ENCODE data around the gene NARF.
"Not testable (repeated sequence)": the region's sequence is repeated elsewhere in the genome, so short reads cannot be mapped to it uniquely, and the experiment has no call there.

The NARF gene

DNA sequence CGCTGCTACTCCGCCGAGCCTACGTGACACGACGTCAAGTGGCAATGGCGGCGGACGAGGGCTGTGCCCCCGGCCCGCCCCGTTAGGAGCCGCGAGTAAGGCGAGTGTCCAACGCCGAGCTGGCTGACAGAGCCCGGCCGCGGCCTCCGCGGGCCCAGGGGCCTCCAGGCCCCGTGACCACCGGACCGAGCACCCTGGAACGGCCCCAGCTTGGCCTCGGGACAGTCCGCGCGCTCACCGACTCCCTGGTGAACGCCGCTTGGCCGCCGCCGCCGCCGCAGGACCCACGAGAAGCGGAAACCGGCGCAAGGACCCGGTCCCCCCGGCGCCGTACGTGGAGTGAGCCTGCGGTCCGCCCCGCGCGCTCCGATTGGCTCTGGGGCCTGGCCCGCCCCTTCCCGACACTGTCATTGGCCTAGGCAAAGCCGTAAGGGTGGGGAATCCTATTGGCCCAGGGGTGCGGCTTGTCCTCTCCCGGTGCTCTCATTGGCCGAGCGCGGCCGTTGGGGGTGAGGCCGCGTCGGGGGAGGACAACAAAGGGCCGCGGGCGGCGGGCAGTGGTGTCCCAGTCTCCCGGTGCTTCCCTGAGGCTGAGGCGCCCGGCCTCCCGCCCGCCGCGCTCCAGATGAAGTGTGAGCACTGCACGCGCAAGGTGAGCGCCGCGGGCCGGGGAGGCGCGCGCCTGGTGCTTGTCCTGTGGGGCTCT, at the start of gene NARF:
TSS of gene NARF (plus strand) at position 563 of the 706 bp plus-strand sequence. CDS start at position 626, 63 bp downstream.
- DNase-seq (ENCODE audit: low read depth) = peak; percentile 98

DNA sequence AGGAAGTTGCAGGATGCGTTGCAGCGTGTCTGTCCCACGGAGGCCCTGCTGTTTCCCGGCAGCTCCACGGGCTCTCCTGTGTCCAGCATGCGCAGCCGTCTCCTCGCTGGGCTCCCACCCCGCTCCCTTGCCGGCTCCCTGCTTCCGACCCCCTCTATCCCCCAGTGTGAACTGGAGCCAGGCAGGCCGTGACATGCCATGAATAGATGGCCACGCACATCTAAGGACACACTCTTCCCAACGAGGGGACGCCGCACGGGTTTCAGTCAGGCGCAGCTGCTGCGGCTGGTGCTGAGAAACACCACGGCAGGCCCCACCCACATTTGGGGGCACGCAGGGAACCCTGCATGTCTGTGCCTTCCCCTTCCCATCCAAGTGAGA, 49.6 kb upstream of the NARF start:
- no peak for DNase-seq (ENCODE audit: low read depth)

DNA sequence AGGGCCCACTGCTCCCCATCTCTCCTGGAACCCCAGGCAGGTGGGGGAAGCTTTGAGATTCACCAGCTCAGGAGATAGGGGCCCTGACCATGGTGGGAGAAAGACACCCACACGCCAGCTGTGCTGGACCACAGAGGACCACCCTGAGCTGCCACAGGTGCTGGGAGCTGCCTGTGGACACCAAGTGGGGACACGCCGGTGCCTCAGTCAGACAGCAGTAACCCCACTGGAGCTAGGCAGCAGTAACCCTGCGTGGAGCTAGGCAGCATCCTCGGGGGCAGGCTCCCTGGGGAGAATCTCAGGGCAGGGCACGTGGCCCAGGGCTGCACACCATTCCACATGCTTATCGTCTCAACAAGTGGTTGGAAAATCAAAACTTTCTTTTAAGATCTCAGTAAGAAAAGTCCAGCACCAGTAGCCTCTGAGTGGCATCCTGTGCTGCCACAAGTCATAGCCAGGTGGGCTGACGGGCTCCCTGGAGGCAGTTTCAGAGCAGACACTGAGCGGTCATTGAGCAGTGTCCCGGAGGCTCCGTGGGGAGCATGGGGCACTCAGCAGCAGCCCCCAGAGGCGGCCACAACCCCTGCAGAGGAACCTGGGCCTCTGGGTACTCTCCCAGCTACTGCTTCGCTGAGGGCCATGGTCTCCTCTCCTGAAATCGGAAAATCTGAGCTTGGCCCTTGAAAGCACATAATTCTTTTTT, 48.4 kb upstream of the NARF start:
- no peak for DNase-seq (ENCODE audit: low read depth)

DNA sequence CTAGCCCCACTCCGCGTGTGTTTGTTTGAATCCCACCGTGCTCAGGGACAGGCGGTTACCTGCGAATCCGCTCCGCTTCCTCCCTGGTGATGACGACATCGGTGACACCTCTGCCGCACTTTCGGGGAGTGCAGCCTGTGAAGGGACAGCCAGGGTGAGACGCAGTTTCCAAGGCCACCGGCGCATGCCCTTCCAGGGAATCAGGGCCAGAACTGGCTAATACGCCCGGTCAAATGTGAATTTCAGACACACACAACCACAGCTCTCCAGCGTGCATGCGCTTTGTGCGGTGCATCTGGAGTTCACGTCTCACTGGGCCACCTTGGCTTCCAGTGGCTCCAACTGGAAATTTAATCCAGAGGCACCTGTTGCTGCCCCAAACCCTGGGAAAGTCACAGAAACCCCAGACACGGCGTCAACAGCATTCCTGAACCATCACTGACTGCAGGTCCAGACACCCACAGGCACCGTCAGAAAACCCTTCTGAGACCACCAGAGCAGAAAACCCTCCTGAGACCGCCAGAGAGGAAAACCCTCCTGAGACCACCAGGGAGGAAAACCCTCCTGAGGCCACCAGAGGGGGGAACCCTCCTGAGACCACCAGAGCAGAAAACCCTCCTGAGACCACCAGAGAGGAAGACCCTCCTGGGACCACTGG, 47.0 kb upstream of the NARF start:
- no peak for DNase-seq (ENCODE audit: low read depth)

DNA sequence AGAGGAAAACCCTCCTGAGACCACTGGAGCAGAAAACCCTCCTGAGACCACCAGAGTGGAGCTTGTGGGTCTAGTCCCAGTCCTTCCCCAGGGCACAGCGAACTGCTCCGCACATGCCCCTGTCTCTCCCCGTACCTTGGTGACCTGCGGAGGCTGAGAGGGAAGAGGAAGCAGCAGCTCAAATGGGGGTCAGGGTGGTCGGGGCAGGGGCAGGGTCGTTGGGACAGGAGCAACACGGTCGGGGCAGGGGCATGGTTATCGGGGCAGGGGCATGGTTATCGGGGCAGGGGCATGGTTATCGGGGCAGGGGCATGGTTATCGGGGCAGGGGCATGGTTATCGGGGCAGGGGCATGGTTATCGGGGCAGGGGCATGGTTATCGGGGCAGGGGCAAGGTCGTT, 46.5 kb upstream of the NARF start:
- DNase-seq (ENCODE audit: low read depth) = not testable (repeated sequence)

DNA sequence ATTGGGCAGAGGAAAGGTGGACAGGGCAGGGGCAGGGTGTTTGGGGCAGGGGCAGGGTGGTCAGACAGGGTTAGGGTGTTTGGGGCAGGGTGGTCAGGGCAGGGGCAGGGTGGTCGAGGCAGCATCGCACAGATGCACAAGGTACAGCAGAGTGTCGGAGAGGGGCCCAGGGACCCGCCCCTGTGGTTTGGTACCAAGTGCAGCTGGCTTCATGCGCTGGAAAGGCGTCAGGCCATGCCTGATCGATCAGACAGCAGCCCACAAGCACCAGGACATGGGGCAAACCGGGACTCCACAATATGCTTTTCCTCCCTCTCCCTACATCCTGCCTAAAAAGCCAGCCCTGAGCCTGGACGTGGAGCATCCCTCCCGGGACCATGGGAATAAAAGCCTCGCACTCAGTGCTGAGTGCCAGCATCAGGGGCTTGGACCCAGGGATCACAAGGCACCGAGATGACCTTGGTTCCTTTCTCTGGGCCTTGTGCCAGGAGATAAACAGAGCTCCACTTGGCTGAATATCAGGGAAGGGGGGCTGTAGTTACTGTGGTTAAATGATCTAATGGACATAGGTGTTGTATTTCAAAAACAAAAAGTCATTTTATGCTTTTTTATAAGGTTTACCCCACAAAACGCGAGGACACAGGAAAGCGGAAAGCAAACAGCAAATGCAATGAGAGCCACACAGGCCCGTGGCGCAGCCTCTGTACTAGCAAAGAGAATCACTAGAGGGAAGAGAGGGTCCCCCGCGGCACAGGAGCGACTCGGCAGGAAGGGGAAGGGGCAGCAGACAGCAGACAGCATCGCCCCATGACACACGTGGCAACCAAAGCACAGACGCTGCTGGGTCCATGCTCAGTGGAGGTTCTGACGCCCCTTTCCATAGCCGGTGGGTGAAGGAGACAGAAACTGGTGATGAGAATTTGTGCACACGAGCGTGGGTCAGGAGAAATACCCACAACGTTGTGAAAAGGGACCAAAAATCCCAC, 45.7 kb upstream of the NARF start:
- no peak for DNase-seq (ENCODE audit: low read depth)

DNA sequence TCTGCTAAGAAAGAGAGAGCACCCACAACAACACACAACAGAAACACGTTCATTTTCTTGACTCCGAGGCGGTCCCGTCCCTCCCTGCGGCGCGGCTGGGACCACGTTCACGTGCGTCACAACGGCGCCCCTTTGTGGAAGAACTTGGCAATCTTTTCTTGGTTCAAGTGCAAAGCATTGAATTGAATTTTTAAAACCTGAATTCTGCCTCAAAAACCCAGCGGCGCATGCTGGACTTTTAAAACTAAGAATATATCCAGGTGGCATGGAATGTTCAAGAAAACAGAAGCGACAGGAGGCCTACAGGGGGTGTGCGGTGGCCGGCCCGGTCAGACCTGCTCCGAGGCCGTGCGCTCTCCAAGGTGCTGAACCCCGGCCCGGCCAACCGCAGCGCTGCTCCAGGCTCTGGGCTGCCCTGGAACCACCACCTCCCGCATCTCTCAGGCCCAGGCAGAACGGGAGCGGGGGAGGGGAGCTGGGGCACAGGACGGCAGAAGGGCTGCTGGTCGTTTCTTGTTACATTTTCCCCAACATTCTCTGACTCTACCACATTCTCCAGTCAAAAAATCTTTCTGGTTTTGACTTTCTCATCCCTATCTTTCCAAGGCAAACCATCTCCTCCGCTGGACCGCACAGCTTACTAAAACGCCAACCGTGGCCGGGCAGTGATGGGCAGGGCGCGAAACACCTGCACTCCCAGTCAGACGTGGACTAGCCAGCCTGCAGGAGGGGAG, 43.8 kb upstream of the NARF start:
- DNase-seq (ENCODE audit: low read depth) = peak; percentile 40

DNA sequence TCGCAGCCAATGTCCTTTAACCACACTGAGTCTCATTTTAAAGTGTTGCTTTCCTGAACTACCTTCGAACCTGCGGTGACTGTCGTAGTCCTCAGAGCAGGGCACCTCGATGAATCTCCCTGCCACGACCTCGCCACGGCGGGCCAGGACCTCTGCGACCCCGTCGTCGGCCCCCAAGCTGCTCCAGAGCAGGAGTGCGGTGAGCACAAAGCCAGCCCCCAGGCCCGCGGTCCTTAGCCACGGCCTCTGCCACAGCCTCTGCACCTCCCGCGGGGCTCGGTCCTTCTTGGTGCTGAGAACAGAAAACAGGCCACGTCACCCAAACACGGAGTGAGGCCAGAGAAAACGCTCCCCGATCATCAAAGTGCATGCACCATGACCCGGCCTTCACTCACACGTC, 43.2 kb upstream of the NARF start:
- no peak for DNase-seq (ENCODE audit: low read depth)

DNA sequence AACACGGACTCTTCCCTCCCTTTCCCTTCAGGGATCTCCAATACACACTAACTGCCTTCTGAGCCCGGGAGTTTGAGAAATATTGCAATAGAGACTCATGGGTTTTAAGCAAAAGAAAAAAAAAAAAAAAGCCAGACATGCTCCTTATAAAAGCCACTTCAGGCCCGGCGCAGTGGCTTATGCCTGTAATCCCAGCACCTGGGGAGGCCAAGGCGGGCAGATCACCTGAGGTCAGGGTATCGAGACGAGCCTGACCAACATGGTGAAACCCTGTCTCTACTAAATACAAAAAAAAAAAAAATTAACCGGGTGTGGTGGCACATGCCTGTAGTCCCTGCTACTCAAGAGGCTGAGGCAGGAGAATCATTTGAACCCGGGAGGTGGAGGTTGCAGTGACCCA, 42.8 kb upstream of the NARF start:
- DNase-seq (ENCODE audit: low read depth) = no peak

DNA sequence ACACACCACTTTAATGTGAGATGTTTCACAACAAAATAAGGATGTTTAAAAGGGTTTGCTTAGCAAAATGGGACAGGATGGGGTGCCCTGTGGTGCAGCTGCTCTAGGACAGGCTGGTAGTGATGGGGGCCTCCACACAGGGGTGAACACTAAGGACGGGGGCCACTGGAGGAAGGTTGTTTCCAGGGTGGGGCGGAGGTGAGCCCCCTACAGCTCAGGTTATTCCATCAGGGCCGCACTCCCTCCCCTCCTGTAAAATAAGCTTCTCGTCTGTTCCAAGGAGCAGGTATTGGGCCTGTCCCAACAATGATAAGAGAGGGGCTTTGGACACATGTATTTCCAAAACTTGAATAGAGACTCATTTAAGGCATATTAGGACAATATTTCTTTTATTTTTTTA, 42.3 kb upstream of the NARF start:
- DNase-seq (ENCODE audit: low read depth) = no peak

DNA sequence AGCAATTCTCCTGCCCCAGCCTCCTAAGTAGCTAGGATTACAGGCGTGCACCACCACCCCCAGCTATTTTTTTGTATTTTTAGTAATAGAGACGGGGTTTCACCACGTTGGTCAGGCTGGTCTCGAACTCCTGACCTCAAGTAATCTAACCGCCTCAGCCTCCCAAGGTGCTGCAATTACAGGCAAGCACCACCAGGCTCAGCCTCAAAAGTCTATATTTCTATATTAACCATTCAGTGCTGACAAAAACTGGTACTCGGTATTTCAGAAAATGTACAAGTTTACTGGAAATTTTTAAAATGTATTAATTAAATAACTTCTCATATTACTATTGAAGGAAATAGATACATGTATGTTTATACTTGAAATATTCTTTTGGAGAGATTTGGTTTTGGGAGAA, 41.8 kb upstream of the NARF start:
- DNase-seq (ENCODE audit: low read depth) = no peak

DNA sequence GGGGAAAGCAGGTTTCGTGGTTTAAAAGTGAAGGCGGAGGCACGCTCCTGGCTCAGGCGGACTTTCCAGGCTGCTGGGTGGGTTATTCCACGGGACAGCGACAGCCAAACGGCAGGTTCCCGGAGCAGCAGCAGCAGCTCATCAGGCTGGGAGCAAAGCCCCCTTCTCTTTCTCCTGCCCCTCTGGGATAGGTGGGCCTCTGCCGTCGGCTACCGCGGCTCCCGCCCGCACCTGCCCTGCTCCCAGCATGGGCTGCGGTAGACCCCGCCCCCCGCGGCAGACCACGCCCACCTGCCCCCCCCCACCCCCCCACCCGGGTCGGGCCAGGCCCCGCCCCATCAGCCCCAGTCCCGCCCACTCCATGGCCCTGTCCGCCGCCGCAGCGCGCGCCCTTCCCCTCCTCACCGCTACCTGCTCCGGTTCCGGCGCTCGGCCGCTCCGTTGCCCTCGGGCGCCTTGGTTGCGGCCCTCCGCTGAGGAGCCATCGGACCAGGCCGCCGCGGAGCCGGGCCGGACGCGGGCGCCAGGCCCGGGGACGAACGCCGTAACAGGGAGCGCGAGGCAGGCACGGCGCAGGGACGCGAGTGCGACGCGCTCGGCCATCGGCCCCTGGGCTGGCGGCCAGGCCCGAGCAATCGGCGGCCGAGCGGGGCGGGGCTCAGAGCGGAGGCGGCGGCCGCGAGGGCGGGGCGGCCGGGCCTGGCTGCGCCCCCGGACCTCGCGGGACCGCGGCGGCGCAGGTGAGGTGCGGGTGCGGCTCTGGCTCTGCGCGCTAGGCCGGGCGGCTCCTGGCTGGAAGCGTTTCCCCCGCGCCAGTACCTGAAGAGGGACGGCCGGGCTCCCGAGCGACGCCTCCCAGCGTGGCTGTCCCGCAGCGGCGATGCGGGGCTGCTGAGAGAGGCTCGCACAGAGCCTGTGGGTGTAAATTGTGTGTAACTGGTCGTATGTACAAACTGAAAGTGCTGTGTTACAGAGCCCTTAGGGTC, 40.2 kb upstream of the NARF start, which contains the start of the genes HEXD and OGFOD3:
TSS of gene HEXD (plus strand) at position 347 of the 986 bp plus-strand sequence. CDS start 1,453 bp downstream, outside the sequence.
TSS of gene OGFOD3 (minus strand) at position 586 of the 986 bp plus-strand sequence. CDS start at position 485, 101 bp downstream.
- DNase-seq (ENCODE audit: low read depth) = peak; percentile 65

DNA sequence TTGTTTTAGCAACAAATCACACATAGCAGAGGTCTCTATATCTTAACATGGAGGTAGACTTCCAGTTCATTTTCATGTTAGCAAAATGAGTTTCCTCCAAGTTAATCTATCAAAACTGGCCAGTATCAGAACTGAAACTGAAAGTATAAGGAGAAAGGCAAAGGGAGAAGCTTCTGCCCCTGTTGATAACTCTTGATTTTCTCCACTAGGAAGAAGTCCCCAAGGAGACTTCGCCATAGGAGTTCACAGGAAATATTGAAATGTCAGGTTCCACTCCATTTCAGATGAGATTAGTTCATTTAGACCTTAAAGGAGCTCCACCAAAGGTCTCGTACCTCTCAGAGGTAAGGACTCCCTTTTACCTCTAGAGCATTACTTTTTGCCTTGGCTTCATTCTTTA, 39.0 kb upstream of the NARF start:
- no peak for DNase-seq (ENCODE audit: low read depth)

DNA sequence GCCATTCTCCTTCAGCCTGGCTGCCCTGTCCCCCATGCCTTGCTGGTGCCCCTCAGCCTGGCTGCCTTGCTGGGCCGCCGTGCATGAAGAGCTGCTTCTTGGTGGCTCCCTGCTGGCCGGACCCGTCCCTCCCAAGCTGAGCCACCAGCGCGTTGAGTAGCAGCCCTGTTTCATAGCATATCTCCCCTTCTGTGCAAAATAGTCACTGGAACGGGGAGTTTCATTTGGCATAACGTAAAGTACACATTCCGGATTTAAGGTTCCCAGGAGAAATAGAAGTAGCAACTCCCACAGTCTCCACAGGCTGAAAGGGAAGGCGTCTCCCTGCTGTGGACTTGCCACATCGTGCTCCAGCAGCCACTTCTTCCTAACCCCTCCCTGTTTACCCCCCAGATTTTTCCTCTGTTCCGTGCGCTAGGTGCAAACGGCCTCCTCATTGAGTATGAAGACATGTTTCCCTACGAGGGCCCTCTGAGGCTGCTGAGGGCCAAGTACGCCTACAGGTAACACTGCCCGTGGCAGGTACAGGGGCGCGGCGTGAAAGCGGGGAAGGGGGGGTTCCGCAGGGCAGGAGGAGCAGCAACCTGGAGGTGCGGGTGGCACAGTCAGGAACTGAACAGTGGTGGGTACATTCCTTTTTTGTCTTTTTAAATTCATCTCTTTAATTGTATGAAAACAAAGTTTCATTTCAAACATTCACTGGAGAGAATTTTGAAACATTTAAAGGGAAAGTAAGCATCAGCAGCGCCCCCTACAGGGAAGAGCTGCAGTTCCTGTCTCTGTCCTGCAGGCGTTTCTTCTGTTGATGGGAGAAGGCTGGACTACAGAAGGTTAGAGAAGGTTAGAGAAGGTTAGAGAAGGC, 34.3 kb upstream of the NARF start:
- DNase-seq (ENCODE audit: low read depth) = peak; percentile 34

DNA sequence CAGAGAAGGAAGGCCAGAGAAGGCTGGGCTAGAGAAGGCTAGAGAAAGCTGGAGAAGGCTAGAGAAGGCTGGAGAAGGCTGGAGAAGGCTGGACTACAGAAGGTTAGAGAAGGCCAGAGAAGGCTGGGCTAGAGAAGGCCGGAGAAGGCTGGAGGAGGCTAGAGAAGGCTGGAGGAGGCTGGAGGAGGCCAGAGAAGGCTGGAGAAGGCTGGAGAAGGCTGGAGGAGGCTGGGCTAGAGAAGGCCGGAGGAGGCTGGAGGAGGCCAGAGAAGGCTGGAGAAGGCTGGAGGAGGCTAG, 33.7 kb upstream of the NARF start:
- DNase-seq (ENCODE audit: low read depth) = no peak

DNA sequence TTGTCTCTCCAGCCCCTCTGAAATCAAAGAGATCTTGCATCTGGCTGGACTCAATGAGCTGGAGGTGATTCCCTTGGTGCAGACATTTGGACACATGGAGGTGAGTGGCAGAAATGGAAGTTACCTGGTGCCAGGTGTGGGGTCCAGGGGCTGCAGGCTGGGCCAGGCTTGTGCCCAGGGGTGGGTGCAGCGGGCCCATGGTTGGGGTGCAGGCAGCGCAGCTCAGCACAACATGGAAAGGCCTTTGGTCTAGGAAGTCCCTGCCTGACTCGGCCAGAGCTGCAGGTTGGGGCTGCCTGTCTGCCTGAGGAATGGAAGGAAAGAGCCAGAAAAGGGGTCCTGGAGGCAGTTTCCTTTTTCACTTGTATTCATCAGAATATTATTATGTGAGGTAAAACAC, 30.0 kb upstream of the NARF start:
- DNase-seq (ENCODE audit: low read depth) = no peak

DNA sequence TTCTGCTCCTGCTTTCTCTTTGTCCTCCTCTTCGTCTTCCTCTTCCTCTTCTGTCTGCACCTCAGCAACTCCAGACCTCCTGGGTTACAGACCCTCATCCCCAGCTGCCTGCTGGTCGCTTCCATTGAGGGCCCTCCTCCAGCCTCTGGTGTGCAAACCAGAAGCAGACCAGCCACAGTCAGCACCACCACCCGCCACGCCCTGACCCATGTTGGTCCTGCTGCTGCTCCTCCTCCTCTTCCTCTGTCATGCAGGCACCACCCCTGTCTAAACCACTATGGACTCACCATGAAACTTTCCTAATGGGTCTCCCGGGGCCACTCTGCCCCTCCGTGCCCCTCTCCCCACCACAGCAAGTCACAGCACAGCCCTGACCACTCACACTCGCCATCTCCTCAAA, 28.7 kb upstream of the NARF start:
- DNase-seq (ENCODE audit: low read depth) = no peak

DNA sequence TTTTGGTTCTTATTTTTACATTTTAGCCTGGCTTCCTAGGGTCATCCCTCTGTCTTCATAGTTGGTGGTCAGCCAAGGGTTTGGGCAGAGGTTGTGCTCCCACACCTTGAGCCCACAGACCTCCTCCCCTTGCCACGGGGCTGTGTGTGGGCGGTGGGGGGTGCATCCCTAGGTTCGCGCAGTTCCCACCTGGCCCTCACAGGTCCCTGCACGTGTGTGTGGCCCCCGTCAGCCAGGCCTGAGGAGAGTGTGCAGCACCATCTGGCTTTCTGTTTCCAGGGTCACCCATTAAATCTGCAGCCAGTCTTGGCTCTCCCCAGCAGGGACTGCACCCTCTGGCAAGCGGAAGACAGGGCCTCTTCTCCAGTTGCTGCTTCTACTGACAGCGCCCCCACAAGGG, 26.5 kb upstream of the NARF start:
- no peak for DNase-seq (ENCODE audit: low read depth)

DNA sequence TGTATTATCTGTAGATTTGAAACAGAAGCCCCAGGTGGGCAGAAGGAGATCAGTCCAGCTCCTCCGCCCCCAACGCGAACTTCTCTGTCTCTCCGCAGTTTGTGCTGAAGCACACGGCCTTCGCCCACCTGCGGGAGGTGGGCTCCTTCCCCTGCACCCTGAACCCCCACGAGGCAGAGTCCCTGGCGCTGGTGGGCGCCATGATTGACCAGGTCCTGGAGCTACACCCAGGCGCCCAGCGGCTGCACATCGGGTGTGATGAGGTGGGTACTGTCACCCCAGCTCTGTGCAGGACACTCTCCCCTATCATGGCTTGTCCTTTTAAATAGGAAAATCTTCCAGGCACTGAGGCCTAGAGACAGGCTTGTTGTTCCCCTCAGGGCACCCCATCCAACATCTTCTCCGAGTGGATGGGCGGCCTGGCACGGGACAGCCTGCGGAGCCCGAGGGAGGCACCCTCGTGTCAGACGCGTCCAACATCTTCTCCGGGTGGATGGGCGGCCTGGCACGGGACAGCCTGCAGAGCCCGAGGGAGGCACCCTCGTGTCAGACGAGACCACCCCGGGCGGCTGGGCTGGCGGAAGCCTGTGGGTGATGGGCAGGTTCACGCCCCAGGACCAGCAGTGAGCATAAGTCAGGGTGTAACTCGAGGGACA, 24.9 kb upstream of the NARF start:
- DNase-seq (ENCODE audit: low read depth) = no peak

Measured in stromal cell of bone marrow (primary cell).